Hair follicular keratinocyte (primary cell): ENCODE measurements around the gene MMP24OS. TPM values are rescaled to one million over a fixed set of nuclear protein-coding genes. Genes with fewer than 3 reads are reported as not detected.

Experiments used
- total RNA-seq: library from RNA; depleted of rRNA; stranded (reverse); fragments of >200 nt; gene quantifications from 2 replicates; pipeline ENCODE4 v1.2.3, GENCODE V29; 2015

Gene MMP24OS
- total RNA-seq = 16.9 and 20.5 TPM in 2 replicates

DNA sequence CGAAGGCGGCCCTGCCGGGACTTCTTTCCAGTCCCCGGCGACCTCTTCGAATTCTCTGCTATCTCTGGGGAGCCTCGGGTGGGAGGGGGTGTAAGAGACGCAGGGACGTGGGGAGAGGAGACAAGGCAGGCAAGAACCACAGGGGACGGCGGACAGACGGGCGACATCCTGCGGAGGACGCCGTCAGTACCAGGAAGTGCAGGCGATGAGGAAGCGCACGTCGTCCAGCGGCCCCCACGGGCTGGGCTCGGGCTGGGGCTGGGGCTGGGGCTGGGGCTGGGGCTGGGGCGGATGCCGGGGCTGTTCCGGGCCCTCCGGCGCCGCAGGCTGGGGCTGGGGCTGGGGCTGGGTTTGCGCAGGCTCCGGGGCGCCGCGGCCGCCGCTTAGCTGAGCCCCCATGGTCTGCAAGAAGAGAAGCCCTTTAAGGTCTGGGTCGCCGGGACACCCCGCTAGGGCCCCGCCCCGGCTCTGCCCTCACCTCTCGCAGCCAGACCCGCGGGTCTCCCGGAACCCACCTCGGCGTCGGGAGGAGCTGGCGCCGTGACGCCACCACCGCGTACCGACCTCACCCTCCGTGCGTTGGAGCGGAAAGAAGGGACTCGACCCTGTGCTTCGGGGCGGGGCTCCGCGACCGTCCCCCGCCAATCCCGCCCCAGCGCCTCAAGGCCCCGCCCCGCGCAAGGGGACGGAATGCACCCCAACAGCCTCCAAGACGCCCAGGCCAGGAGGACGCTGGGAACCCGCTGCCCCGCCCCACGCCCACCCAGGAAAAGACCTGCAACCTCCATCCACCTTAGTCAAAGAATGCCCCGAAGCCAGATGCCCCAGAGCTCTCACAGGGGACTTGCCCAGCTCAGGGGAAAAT lies at the start of gene MMP24OS:
TSS of gene MMP24OS (minus strand) at position 592 of the 865 bp plus-strand sequence. CDS start at position 399, 193 bp downstream.

DNA sequence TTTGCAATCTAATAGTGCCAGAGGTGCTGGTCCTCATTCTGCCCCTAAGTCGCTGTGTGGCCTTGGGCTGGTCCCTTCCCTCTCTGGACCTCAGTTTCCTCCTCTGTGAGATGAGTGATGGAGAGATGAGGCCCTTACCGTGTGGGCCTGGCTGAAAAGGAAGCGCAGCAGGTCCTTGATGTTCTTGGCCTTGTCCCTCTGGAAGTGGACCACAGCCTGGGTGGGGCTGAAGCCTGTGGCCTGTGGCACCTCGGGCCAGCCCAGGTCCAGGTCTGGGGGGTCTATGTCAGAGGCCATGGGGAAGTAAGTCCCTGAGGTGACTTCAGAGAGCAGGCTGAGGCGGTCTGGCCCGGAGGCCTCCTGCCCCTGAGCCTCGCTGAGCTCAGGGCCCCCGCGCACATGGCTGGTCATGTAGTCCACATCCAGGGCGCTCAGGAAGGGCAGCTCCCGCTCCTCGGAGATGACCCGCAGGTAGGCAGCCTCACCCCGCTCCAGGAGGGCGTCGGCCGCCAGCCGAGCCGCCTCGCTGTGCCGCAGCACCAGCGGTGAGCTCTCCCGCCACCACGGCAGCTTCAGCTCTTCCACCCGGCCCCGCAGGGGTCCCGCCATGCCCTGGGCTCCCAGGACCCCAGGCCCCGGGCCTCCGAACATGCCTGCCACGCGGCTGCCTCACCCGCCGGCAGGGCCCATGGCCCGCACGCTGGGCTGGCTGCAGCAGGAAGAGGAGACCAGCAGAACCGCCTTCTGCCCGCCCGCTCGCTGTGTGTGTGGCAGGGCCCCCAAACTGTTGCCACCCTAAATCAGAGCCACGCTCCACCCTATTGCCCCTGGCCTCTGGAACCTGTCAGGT lies 14.0 kb upstream of the MMP24OS start, which contains the start of gene FAM83C:
TSS of gene FAM83C (minus strand) at position 772 of the 850 bp plus-strand sequence. CDS start at position 651, 121 bp downstream.

DNA sequence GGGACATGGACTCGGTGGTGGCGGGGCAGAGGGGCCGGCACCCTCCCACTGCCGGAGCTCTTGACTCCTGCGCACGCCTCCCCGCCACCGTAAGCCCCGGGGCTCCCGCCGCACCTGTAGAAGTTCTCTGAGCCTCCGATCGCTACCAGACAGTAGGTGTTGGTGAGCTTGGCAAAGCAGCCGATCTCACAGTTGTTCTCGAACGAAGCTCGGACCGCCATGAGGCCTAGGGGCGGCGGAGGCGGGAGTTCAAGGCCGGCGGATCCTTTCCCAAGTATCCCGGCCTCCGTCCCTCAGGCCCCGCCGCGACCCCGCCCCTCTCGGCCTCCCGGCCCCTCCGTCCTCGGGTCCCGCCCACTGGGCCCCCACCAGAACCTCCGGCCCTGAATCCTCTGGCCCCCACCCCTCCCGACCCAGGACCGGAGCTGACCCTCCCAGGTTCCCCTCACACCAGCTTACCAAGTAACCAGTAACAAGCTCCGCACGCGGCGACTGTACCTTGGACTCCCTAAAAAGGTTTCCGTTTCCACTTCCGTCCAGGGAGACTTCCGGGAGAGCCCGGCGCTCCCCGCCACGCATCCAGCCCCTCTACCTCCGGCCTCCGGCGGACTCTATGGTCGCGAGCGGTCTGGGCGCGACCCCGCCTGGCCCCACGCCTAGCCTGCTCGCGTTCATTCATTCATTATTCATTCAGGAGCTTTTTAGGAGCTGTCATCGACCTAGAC lies 6.5 kb upstream of the MMP24OS start, which contains the start of gene EIF6:
TSS of gene EIF6 (minus strand) at position 506 of the 725 bp plus-strand sequence. CDS start at position 221, 285 bp downstream.

Other genes starting within 250 kb of the MMP24OS start
- gene TRPC4AP, start 185.3 kb downstream of the MMP24OS start, total RNA-seq = 42.5 and 49.3 TPM in 2 replicates
- gene EDEM2, start 130.8 kb downstream of the MMP24OS start, total RNA-seq = 22.2 and 32.8 TPM in 2 replicates
- gene PROCR, start 106.0 kb downstream of the MMP24OS start, total RNA-seq = 151 and 162 TPM in 2 replicates
- gene MMP24, start 51.4 kb downstream of the MMP24OS start, total RNA-seq = under 0.01 TPM in 1 of 2 replicates, not detected in the other
- 193 and 240 TPM in 2 replicates for gene EIF6, start 6.7 kb upstream of the MMP24OS start, total RNA-seq
- 0.62 and 1.0 TPM in 2 replicates for gene FAM83C, start 14.3 kb upstream of the MMP24OS start, total RNA-seq
- gene UQCC1, start 133.9 kb upstream of the MMP24OS start, total RNA-seq = 22.0 and 24.4 TPM in 2 replicates
- gene GDF5, start 160.1 kb upstream of the MMP24OS start, total RNA-seq = 0.19 and 0.31 TPM in 2 replicates
- 21.3 and 31.8 TPM in 2 replicates for gene CEP250, start 177.5 kb upstream of the MMP24OS start, total RNA-seq